Tibial nerve (tissue), 4 donors: ENCODE results near the gene MARCO. TPM values are rescaled to one million over a fixed set of nuclear protein-coding genes. Genes with fewer than 3 reads are reported as not detected.
"Not testable (repeated sequence)": the region's sequence is repeated elsewhere in the genome, so short reads cannot be mapped to it uniquely, and the experiment has no call there.

Experiments used
- DNase-seq, 2 donors: peaks; one replicate each; pipeline ENCODE4 v3.0.0-alpha.2; 2019; ENCODE audit warnings: low spot score in 2 of 2
- H3K27ac ChIP-seq, 4 donors: fragments of 200-600 bp; sonication (generic) in 3 of 4; one replicate each; pipeline ENCODE4 v1.5.1; 2017 to 2019; ENCODE audit warnings: mild to moderate bottlenecking in 1 of 4
- H3K27me3 ChIP-seq, 2 donors: fragments of 200-600 bp; sonication (generic) in 1 of 2; one replicate each; pipeline versions ENCODE4 v1.5.1 to v1.6.0; 2017 to 2019
- H3K36me3 ChIP-seq, 3 donors: fragments of 200-600 bp; sonication (generic); one replicate each; pipeline ENCODE4 v1.5.1; 2018 to 2019
- H3K4me1 ChIP-seq, 4 donors: fragments of 200-600 bp; sonication (generic) in 3 of 4; one replicate each; pipeline ENCODE4 v1.5.1; 2017 to 2019
- H3K4me3 ChIP-seq, 4 donors: fragments of 200-600 bp; sonication (generic) in 3 of 4; one replicate each; pipeline ENCODE4 v1.5.1; 2017 to 2019; ENCODE audit warnings: mild to moderate bottlenecking in 1 of 4, moderate library complexity in 1 of 4
- H3K9me3 ChIP-seq, 4 donors: fragments of 200-600 bp; sonication (generic) in 3 of 4; one replicate each; pipeline ENCODE4 v1.5.1; 2017 to 2019
- EP300 ChIP-seq, 2 donors: sonication (generic); formaldehyde crosslinking; IDR thresholded peaks; one replicate each; pipeline ENCODE4 v1.6.1; 2017; ENCODE audit warnings: antibody characterized with exemption in 2 of 2, mild to moderate bottlenecking in 1 of 2
- POLR2A ChIP-seq, 2 donors: fragments of 450-650 bp; IDR thresholded peaks; one replicate each; pipeline ENCODE4 v1.6.1; 2017; ENCODE audit warnings: antibody characterized with exemption in 2 of 2, mild to moderate bottlenecking in 2 of 2, moderate library complexity in 2 of 2
- WGBS, 2 donors: methylation state at CpG; one replicate each; pipeline ENCODE4 v1.1.5; 2018; 5-methylcytosine and 5-hydroxymethylcytosine counted together
- total RNA-seq, 4 donors: library from RNA; depleted of rRNA; stranded (reverse); fragments of >200 nt; gene quantifications; one replicate each; pipeline ENCODE4 v1.1.0, GENCODE V29; 2016
- TF ChIP-seq, protein P1 (sequence below), 5 experiments: fragments of 200-600 bp in 3 of 5; fragments of 450-650 bp in 2 of 5; sonication (generic) in 3 of 5; IDR thresholded peaks; one replicate each; pipeline ENCODE4 v1.5.1; 2016 to 2019; ENCODE audit warnings: antibody characterized with exemption in 5 of 5, mild to moderate bottlenecking in 3 of 5, moderate library complexity in 2 of 5

MARCO gene
- total RNA-seq, 4 donors from 2014 or later: 11.1 to 59.4 (median 14.8) TPM

DNA sequence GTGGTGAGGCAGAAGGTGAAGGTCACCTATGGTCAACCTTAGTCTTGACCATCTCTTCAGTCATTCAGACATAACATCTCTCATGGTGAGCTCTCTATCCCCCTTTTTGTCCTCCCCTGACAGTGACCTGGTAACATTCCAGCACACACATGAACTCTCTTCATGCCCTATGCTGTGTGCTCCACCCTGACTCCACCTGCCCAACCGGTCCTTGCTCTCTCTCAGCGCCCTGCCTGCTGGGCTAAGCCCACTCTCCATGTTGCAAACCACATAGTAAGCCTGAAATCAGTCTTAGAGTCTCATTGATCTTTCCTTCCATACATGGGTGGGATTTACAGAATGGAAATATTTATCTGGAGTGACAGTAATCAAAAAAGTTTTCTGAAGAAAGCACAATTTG is 52.8 kb downstream of the MARCO start:
- 76 to 77% methylated on average over 2 of the region's 2 CpGs for WGBS, 2 donors
- Histone ChIP-seq H3K27me3 (no peaks in the 10 kb centered on the region), H3K36me3 (no peaks in the 10 kb centered on the region), H3K4me1 (no peaks in the 10 kb centered on the region), H3K27ac (no peak overlapping the region), H3K4me3 (no peak overlapping the region), H3K9me3 (no peaks in the 10 kb centered on the region)
- no peak for DNase-seq
- TF ChIP-seq EP300 (IDR thresholded peaks at IDR 0.05): no peak

DNA sequence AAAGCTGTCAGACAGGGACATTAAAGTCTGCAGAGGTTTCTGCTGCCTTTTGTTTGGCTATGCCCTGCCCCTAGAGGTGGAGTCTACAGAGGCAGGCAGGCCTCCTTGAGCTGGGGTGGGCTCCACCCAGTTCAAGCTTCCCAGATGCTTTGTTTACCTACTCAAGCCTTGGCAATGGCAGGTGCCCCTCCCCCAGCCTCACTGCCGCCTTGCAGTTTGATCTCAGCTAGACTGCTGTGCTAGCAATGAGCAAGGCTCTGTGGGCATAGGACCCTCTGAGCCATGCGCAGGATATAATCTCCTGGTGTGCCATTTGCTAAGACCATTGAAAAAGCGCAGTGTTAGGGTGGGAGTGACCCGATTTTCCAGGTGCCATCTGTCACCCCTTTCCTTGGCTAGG is 61.9 kb downstream of the MARCO start:
- DNase-seq, H3K27ac ChIP-seq, H3K27me3 ChIP-seq, H3K4me1 ChIP-seq, H3K4me3 ChIP-seq, H3K36me3 ChIP-seq: not testable (repeated sequence)
- 89 to 91% methylated on average over 4 of the region's 4 CpGs for WGBS, 2 donors
- H3K9me3 ChIP-seq: peaks cover 0 to 31% (median 0%) of the 10 kb centered on the region in 4 donors

DNA sequence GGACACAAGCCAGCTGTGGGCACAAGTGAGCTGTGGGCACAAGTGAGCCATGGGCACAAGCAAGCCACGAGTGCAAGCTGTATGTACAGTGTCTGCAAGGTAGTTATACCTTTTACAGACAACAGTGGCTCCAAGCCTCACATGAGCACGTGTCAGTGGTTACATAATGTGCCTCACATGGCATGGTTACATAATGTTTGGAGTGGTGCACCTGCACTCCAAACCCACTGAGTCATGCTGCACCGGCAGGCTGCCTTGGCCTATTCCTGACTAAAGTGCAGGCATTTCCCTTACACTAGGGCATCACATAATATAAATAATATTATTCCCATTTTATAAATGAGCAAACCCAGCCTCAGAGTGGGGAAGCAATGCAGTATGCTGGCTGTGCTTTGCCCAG is 62.6 kb downstream of the MARCO start:
- DNase-seq: no peak
- H3K4me3 ChIP-seq: no peak overlapping the region

DNA sequence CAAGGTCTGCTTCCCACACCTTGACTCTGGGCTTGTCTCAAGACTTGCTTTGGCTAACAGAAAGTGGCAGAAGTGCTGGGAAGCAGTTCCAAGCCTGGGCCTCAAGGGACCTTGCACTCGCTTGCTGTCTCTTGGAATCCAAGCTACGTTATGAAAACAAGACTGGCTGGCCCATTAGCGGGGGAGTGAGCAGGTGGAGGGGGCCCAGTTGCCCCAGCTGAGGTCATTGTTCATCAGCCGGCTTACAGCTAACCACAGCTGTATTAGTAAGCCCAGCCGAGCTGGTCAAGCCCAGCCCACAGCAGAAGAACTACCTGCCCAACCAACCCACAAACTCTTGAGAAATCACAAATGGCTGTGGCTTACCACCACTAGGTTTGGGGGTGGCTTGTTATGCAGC is 63.1 kb downstream of the MARCO start:
- Histone ChIP-seq H3K27ac (no peak overlapping the region), H3K4me3 (no peak overlapping the region), H3K36me3 (no peaks in the 10 kb centered on the region), H3K4me1 (no peaks in the 10 kb centered on the region), H3K9me3 (peaks cover 0 to 31% (median 0%) of the 10 kb centered on the region in 4 donors), H3K27me3 (peaks cover 0 to 2% of the 10 kb centered on the region in 2 donors)
- WGBS, 2 donors: 65 to 69% methylated on average over 5 of the region's 5 CpGs
- DNase-seq: no peak
- TF ChIP-seq, protein P1, sequence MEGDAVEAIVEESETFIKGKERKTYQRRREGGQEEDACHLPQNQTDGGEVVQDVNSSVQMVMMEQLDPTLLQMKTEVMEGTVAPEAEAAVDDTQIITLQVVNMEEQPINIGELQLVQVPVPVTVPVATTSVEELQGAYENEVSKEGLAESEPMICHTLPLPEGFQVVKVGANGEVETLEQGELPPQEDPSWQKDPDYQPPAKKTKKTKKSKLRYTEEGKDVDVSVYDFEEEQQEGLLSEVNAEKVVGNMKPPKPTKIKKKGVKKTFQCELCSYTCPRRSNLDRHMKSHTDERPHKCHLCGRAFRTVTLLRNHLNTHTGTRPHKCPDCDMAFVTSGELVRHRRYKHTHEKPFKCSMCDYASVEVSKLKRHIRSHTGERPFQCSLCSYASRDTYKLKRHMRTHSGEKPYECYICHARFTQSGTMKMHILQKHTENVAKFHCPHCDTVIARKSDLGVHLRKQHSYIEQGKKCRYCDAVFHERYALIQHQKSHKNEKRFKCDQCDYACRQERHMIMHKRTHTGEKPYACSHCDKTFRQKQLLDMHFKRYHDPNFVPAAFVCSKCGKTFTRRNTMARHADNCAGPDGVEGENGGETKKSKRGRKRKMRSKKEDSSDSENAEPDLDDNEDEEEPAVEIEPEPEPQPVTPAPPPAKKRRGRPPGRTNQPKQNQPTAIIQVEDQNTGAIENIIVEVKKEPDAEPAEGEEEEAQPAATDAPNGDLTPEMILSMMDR (IDR thresholded peaks at IDR 0.05): no peak
- TF ChIP-seq EP300 (IDR thresholded peaks at IDR 0.05) (no peak), POLR2A (IDR thresholded peaks at IDR 0.05) (no peak)

More for the DNA sequence above, 62.6 kb downstream of the MARCO start:
- peaks cover 0 to 31% (median 0%) of the 10 kb centered on the region in 4 donors for H3K9me3 ChIP-seq
- 67 to 71% methylated on average over 3 of the region's 3 CpGs for WGBS, 2 donors
- no peaks in the 10 kb centered on the region for H3K4me1 ChIP-seq
- H3K36me3 ChIP-seq: no peaks in the 10 kb centered on the region
- H3K27me3 ChIP-seq: no peaks in the 10 kb centered on the region
- TF ChIP-seq POLR2A (IDR thresholded peaks at IDR 0.05) (no peak), EP300 (IDR thresholded peaks at IDR 0.05) (no peak)
- TF ChIP-seq, protein P1 (IDR thresholded peaks at IDR 0.05): no peak
- H3K27ac ChIP-seq: no peak overlapping the region

DNA sequence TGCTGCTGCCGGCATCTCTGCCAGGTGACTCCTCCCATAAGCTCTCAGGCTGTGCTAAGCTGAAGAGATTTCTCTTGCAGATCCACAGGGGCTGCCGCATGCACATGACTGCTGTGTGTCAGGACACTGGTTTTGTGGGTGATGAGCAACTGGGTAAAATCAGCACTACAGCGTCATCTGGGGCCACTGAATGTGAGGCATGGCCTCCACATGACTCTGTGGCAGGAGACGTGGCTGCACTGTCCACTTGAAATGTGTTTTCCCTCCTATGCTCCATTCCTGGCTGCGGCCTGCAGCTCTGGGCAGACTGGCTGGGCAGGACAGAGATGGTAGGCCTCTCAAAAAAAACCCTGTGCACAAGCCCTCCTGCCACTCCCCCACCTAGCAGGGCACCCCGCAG is 63.6 kb downstream of the MARCO start:
- DNase-seq: no peak
- H3K36me3 ChIP-seq: no peaks in the 10 kb centered on the region
- TF ChIP-seq EP300 (IDR thresholded peaks at IDR 0.05) (no peak), POLR2A (IDR thresholded peaks at IDR 0.05) (no peak)
- TF ChIP-seq, protein P1 (IDR thresholded peaks at IDR 0.05): no peak
- H3K4me1 ChIP-seq: no peaks in the 10 kb centered on the region
- H3K9me3 ChIP-seq: peaks cover 0 to 31% (median 0%) of the 10 kb centered on the region in 4 donors
- 88 to 94% methylated on average over 4 to 5 of the region's 6 CpGs for WGBS, 2 donors
- H3K4me3 ChIP-seq: no peak overlapping the region
- peaks cover 0 to 7% of the 10 kb centered on the region in 2 donors for H3K27me3 ChIP-seq
- no peak overlapping the region for H3K27ac ChIP-seq

DNA sequence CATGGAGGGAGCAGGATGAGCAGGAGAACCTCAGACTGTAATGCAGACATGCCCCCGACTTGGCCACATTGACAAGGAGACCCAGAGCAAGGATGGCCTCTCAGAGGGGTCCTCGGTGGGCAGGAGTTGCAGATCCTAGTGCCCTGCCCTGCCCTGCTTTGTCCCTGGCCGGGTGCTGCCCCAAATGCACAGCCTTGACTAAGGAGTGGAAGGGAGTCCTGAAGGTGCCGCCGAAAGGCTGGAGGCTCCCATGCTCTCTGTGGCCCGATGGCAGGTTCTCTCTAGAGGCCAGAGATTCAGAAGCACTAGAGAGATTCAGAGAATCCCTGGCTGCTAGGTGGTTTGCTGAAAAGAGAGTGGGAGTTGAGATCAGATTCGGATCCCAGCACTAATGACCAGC is 64.4 kb downstream of the MARCO start:
- H3K4me1 ChIP-seq: peaks cover 0 to 4% (median 0%) of the 10 kb centered on the region in 4 donors
- H3K4me3 ChIP-seq: no peak overlapping the region
- 76 to 90% methylated on average over 6 to 7 of the region's 7 CpGs for WGBS, 2 donors
- peaks cover 0 to 30% (median 0%) of the 10 kb centered on the region in 4 donors for H3K9me3 ChIP-seq
- H3K27me3 ChIP-seq: peaks cover 0 to 16% of the 10 kb centered on the region in 2 donors
- DNase-seq: no peak
- no peaks in the 10 kb centered on the region for H3K36me3 ChIP-seq
- TF ChIP-seq POLR2A (IDR thresholded peaks at IDR 0.05) (no peak), EP300 (IDR thresholded peaks at IDR 0.05) (no peak)
- TF ChIP-seq, protein P1 (IDR thresholded peaks at IDR 0.05): no peak
- no peak overlapping the region for H3K27ac ChIP-seq
